ENCODE measurements around the gene TUBGCP4. TPM values are rescaled to one million over a fixed set of nuclear protein-coding genes. Genes with fewer than 3 reads are reported as not detected.

The TUBGCP4 gene
- total RNA-seq, 1 experiment from 2014 or later = 23.5 TPM

- Histone ChIP-seq H3K4me2 (ENCODE audit: insufficient read depth, insufficient read length, low read length) (no peak overlapping the region), H2BK20ac (ENCODE audit: low read depth, low read length, poor library complexity, severe bottlenecking) (no peak overlapping the region), H4K8ac (replicated peaks; ENCODE audit: insufficient read length, low read depth, low read length) (no peak overlapping the region), H4K91ac (ENCODE audit: insufficient read length, low read depth, low read length) (no peak overlapping the region), H2BK120ac (ENCODE audit: low read depth, low read length, poor library complexity, severe bottlenecking) (no peak overlapping the region), H3K79me1 (ENCODE audit: insufficient read depth, low read depth, low read length, poor library complexity, severe bottlenecking) (no peaks in the 10 kb centered on the region), H3K27me3 (ENCODE audit: insufficient read depth, low read length) (no peaks in the 10 kb centered on the region), H3K27ac (ENCODE audit: insufficient read length, low read depth, low read length) (no peak overlapping the region), H3K23ac (ENCODE audit: insufficient read length, low read depth, low read length) (no peak overlapping the region), H2BK12ac (ENCODE audit: insufficient read length, low read depth, low read length) (no peak overlapping the region), H3K4me1 (ENCODE audit: insufficient read depth, low read length) (no peaks in the 10 kb centered on the region), H3K9me3 (ENCODE audit: control insufficient read depth, low read depth, low read length) (no peaks in the 10 kb centered on the region), H3K79me2 (ENCODE audit: insufficient read depth, low read length) (no peaks in the 10 kb centered on the region), H3K23me2 (ENCODE audit: insufficient read length, low read depth, low read length, poor library complexity, severe bottlenecking) (no peaks in the 10 kb centered on the region), H3K56ac (ENCODE audit: insufficient read length, low read depth, low read length) (no peak overlapping the region), H2BK15ac (ENCODE audit: low read depth, low read length) (no peak overlapping the region), H4K20me1 (ENCODE audit: control insufficient read depth, insufficient read depth, insufficient read length) (no peaks in the 10 kb centered on the region), H3K4ac (ENCODE audit: low read depth, low read length) (no peak overlapping the region), H3K9ac (ENCODE audit: extremely low read depth, insufficient read length, low read length) (no peak overlapping the region), H2AFZ (ENCODE audit: low read length) (no peak overlapping the region), H2AK5ac (ENCODE audit: insufficient read length, low read length) (no peak overlapping the region), H3K14ac (ENCODE audit: insufficient read depth, low read length) (no peak overlapping the region), H2BK5ac (ENCODE audit: insufficient read length, low read length) (no peak overlapping the region), H3K18ac (ENCODE audit: insufficient read length, low read depth, low read length) (no peak overlapping the region), H3T11ph (ENCODE audit: low read length) (no peak overlapping the region), H4K5ac (ENCODE audit: insufficient read length, low read depth, low read length) (no peak overlapping the region)
- Mint-ChIP-seq H3K27ac (no peak overlapping the region), H3K36me3 (ENCODE audit: insufficient read depth in 1 of 3, low read depth in 3 of 3) (peaks cover 33 to 71% (median 58%) of the 10 kb centered on the region in 3 experiments; a peak in 6 of 7 replicates), H3K4me1 (no peaks in the 10 kb centered on the region), H3K27me3 (ENCODE audit: low read depth) (no peaks in the 10 kb centered on the region), H3K9me3 (no peaks in the 10 kb centered on the region), H3K4me3 (no peak overlapping the region)
- no peak for DNase-seq
- WGBS (ENCODE audit: extremely low coverage, insufficient read length, low lambda C conversion rate) = no CpG with 5 or more reads among the region's 4 CpGs
- no peak for TF ChIP-seq CTCF (conservative IDR thresholded peaks at IDR 0.05)
These were observed 62.3 kb downstream of the TUBGCP4 start for GRCh38 chr15:43433165-43433564.
